Stomach (tissue), 4 donors: Measurements from ENCODE around the gene POMT2.

Experiments
- POLR2AphosphoS5 ChIP-seq, 3 donors: sonication (generic); formaldehyde crosslinking; IDR thresholded peaks; one replicate each; pipeline ENCODE4 v1.6.1; 2016; ENCODE audit warnings: antibody characterized with exemption in 3 of 3
- TF ChIP-seq, protein P1 (sequence below), 7 experiments: fragments of 450-650 bp in 4 of 7; fragments of 200-600 bp in 3 of 7; sonication (generic) in 3 of 7; IDR thresholded peaks; one replicate each; pipeline ENCODE4 v1.5.1; 2016 to 2019; ENCODE audit warnings: antibody characterized with exemption in 7 of 7, control low read depth in 2 of 7, mild to moderate bottlenecking in 1 of 7

- TF ChIP-seq, protein P1, sequence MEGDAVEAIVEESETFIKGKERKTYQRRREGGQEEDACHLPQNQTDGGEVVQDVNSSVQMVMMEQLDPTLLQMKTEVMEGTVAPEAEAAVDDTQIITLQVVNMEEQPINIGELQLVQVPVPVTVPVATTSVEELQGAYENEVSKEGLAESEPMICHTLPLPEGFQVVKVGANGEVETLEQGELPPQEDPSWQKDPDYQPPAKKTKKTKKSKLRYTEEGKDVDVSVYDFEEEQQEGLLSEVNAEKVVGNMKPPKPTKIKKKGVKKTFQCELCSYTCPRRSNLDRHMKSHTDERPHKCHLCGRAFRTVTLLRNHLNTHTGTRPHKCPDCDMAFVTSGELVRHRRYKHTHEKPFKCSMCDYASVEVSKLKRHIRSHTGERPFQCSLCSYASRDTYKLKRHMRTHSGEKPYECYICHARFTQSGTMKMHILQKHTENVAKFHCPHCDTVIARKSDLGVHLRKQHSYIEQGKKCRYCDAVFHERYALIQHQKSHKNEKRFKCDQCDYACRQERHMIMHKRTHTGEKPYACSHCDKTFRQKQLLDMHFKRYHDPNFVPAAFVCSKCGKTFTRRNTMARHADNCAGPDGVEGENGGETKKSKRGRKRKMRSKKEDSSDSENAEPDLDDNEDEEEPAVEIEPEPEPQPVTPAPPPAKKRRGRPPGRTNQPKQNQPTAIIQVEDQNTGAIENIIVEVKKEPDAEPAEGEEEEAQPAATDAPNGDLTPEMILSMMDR (IDR thresholded peaks at IDR 0.05), result no peak
- TF ChIP-seq POLR2AphosphoS5 (IDR thresholded peaks at IDR 0.05), result no peak
Observed at GRCh38 chr14:77230914-77231313, 89.8 kb downstream of the POMT2 start.
